Lung (tissue), 12 donors: ENCODE results near the gene ASCC2. TPM values are rescaled to one million over a fixed set of nuclear protein-coding genes. Genes with fewer than 3 reads are reported as not detected.
"Not testable (repeated sequence)": the region's sequence is repeated elsewhere in the genome, so short reads cannot be mapped to it uniquely, and the experiment has no call there.

ENCODE experiments used
- ATAC-seq: fragments of 200-7000 bp; cut with Tn5 transposase; one replicate; pipeline ENCODE4 v1.9.1; 2020; ENCODE audit warnings: moderate number of reproducible peaks; ENCODE audit not compliant: insufficient read depth, low FRiP score
- DNase-seq, 3 donors: peaks; one replicate each; pipeline ENCODE4 v3.0.0-alpha.2; 2013 to 2017
- H3K27ac ChIP-seq, 2 donors: one replicate each; pipeline ENCODE4 v1.5.1; 2013; ENCODE audit warnings: mild to moderate bottlenecking in 2 of 2, moderate library complexity in 2 of 2, control low read depth in 1 of 2, inconsistent platforms in 1 of 2, low read depth in 1 of 2, low read length in 1 of 2
- H3K27me3 ChIP-seq, 3 donors: one replicate each; pipeline ENCODE4 v1.5.1; 2013; ENCODE audit warnings: low read length in 2 of 3; ENCODE audit not compliant: control insufficient read depth in 3 of 3, insufficient read depth in 3 of 3
- H3K36me3 ChIP-seq, 4 donors: one replicate each; pipeline ENCODE4 v1.5.1; 2013; ENCODE audit warnings: low read length in 4 of 4, mild to moderate bottlenecking in 1 of 4, moderate library complexity in 1 of 4; ENCODE audit not compliant: control insufficient read depth in 4 of 4, insufficient read depth in 4 of 4
- H3K4me1 ChIP-seq, 5 donors: one replicate each; pipeline ENCODE4 v1.5.1; 2013; ENCODE audit warnings: low read length in 5 of 5, mild to moderate bottlenecking in 2 of 5, moderate library complexity in 1 of 5; ENCODE audit not compliant: control insufficient read depth in 5 of 5, insufficient read depth in 5 of 5
- H3K4me3 ChIP-seq: one replicate; pipeline ENCODE4 v1.5.1; 2013; ENCODE audit warnings: mild to moderate bottlenecking, control low read depth, moderate library complexity
- H3K9ac ChIP-seq, 2 donors: one replicate each; pipeline ENCODE4 v1.5.1; 2013; ENCODE audit warnings: low read length in 2 of 2, control low read depth in 1 of 2; ENCODE audit not compliant: insufficient read depth in 1 of 2
- H3K9me3 ChIP-seq, 4 donors: one replicate each; pipeline ENCODE4 v1.5.1; 2013; ENCODE audit warnings: low read length in 3 of 4, mild to moderate bottlenecking in 1 of 4, moderate library complexity in 1 of 4; ENCODE audit not compliant: control insufficient read depth in 4 of 4, insufficient read depth in 3 of 4
- CTCF ChIP-seq: IDR thresholded peaks from 2 replicates; pipeline ENCODE4 v1.5.1; 2012; ENCODE audit warnings: mild to moderate bottlenecking; ENCODE audit errors: control extremely low read depth, extremely low read depth
- WGBS, 2 donors: extraction: QIAGEN DNeasy Blood & Tissue Kit; methylation state at CpG; one replicate each; pipeline ENCODE4 v1.1.7; 2013; 5-methylcytosine and 5-hydroxymethylcytosine counted together
- polyA plus RNA-seq, 2 donors: library from polyadenylated mRNA; stranded (reverse); fragments of 200-250 nt; gene quantifications; one replicate each; pipeline ENCODE4 v1.2.1, GENCODE V29; 2013
- total RNA-seq, 2 donors: library from RNA; depleted of rRNA in 1 of 2; stranded (reverse); fragments of >200 nt in 1 of 2; gene quantifications; one replicate each; pipeline ENCODE4 v1.2.1, GENCODE V29; 2014 to 2021
- donor health status: control.
- donor health status: control.
- donor health status: Bipolar disorder and iron deficiency.
- donor health status: healthy.
- donor health status: DM: yes; HTN: yes; CAD: no.

The ASCC2 gene
- total and polyA plus RNA-seq, 4 donors = 38.6 to 61.6 (median 53.6) TPM

GRCh38 chr22:29838599-29838956 lies 504 bp upstream of the ASCC2 start:
- Histone ChIP-seq H3K4me1 (peaks cover 0 to 10% (median 6%) of the 10 kb centered on the region in 5 donors), H3K36me3 (peaks cover 0 to 7% (median 1%) of the 10 kb centered on the region in 4 donors), H3K9me3 (no peaks in the 10 kb centered on the region), H3K27me3 (no peaks in the 10 kb centered on the region), H3K27ac (peak overlapping the region; percentile 54 to 81), H3K9ac (peak overlapping the region; percentile 41 to 63), H3K4me3 (no peak overlapping the region)
- 16 to 24% methylated on average over 5 of the region's 5 CpGs for WGBS, 2 donors
- ATAC-seq (peak; percentile 27), DNase-seq (no peak)
- TF ChIP-seq CTCF = no peak

GRCh38 chr22:29836791-29837370 lies 1.2 kb downstream of the ASCC2 start:
- not testable (repeated sequence) for DNase-seq, H3K27me3 ChIP-seq, ATAC-seq, H3K9ac ChIP-seq, H3K9me3 ChIP-seq, H3K4me3 ChIP-seq
- WGBS, 2 donors = 92 to 95% methylated on average over 18 of the region's 18 CpGs
- Histone ChIP-seq H3K27ac (peak overlapping the region in 1 of 2 donors; percentile 93), H3K4me1 (peaks cover 0 to 10% (median 6%) of the 10 kb centered on the region in 5 donors), H3K36me3 (peaks cover 0 to 11% (median 9%) of the 10 kb centered on the region in 4 donors)

GRCh38 chr22:29834046-29834445 lies 4.0 kb downstream of the ASCC2 start:
- Histone ChIP-seq H3K36me3 (peaks cover 0 to 25% (median 17%) of the 10 kb centered on the region in 4 donors), H3K4me3 (no peak overlapping the region), H3K9ac (no peak overlapping the region), H3K4me1 (peaks cover 0 to 10% (median 6%) of the 10 kb centered on the region in 5 donors), H3K27ac (peak overlapping the region in 1 of 2 donors; percentile 71), H3K9me3 (no peaks in the 10 kb centered on the region), H3K27me3 (no peaks in the 10 kb centered on the region)
- no peak for DNase-seq
- TF ChIP-seq CTCF = no peak
- ATAC-seq = no peak
- 86 to 93% methylated on average over 1 of the region's 1 CpG for WGBS, 2 donors

- Histone ChIP-seq H3K36me3 (peaks cover 0 to 25% (median 19%) of the 10 kb centered on the region in 4 donors), H3K27me3 (no peaks in the 10 kb centered on the region), H3K4me1 (peaks cover 0 to 10% (median 6%) of the 10 kb centered on the region in 5 donors), H3K27ac (peak overlapping the region in 1 of 2 donors; percentile 86), H3K9me3 (no peaks in the 10 kb centered on the region), H3K9ac (no peak overlapping the region), H3K4me3 (no peak overlapping the region)
- no peak for DNase-seq
- ATAC-seq = no peak
- 78 to 89% methylated on average over 7 of the region's 7 CpGs for WGBS, 2 donors
- TF ChIP-seq CTCF = no peak
Observed at GRCh38 chr22:29833392-29833965, 4.6 kb downstream of the ASCC2 start.
